Gastroesophageal sphincter (tissue), 4 donors: ENCODE data around the gene NPDC1. TPM values are rescaled to one million over a fixed set of nuclear protein-coding genes. Genes with fewer than 3 reads are reported as not detected.
A peak's percentile ranks its signal among the peaks of the same experiment; 100 is the strongest.

Experiments
- ATAC-seq: fragments of 150-250 bp; one replicate; pipeline ENCODE4 v1.9.1; 2016; ENCODE audit warnings: mild to moderate bottlenecking, moderate library complexity
- H3K27ac ChIP-seq, 4 donors: fragments of 200-600 bp; sonication (generic) in 3 of 4; 1 replicate in 3 of 4; 2 replicates in 1 of 4; pipeline ENCODE4 v1.5.1; 2016 to 2019
- H3K27me3 ChIP-seq: fragments of 200-600 bp; sonication (generic); one replicate; pipeline ENCODE4 v1.5.1; 2019
- H3K36me3 ChIP-seq, 2 donors: fragments of 200-600 bp; sonication (generic); one replicate each; pipeline ENCODE4 v1.5.1; 2019; ENCODE audit warnings: control low read depth in 1 of 2
- H3K4me1 ChIP-seq, 3 donors: fragments of 200-600 bp; sonication (generic); 1 replicate in 2 of 3; 2 replicates in 1 of 3; pipeline ENCODE4 v1.5.1; 2016 to 2019; ENCODE audit warnings: control low read depth in 2 of 3
- H3K4me3 ChIP-seq, 2 donors: fragments of 200-600 bp; sonication (generic); one replicate each; pipeline ENCODE4 v1.5.1; 2019; ENCODE audit warnings: mild to moderate bottlenecking in 1 of 2, moderate library complexity in 1 of 2
- H3K9me3 ChIP-seq, 3 donors: fragments of 200-600 bp; sonication (generic); one replicate each; pipeline ENCODE4 v1.5.1; 2017 to 2019; ENCODE audit warnings: control low read depth in 2 of 3
- EP300 ChIP-seq: sonication (generic); formaldehyde crosslinking; IDR thresholded peaks from one replicate; pipeline ENCODE4 v1.6.1; 2017; ENCODE audit warnings: antibody characterized with exemption, mild to moderate bottlenecking
- POLR2A ChIP-seq, 2 donors: fragments of 450-650 bp; IDR thresholded peaks; one replicate each; pipeline ENCODE4 v1.6.1; 2017; ENCODE audit warnings: antibody characterized with exemption in 2 of 2, mild to moderate bottlenecking in 2 of 2, moderate library complexity in 1 of 2
- POLR2AphosphoS5 ChIP-seq: sonication (generic); formaldehyde crosslinking; IDR thresholded peaks from one replicate; pipeline ENCODE4 v1.6.1; 2017; ENCODE audit warnings: antibody characterized with exemption
- WGBS, 2 donors: methylation state at CpG; one replicate each; pipeline ENCODE4 v1.1.5; 2018; ENCODE audit warnings: low coverage in 1 of 2; 5-methylcytosine and 5-hydroxymethylcytosine counted together
- total RNA-seq, 4 donors: library from RNA; depleted of rRNA; stranded (reverse); fragments of >200 nt; gene quantifications; one replicate each; pipeline ENCODE4 v1.1.0, GENCODE V29; 2016
- TF ChIP-seq, protein P1 (sequence below), 4 experiments: fragments of 200-600 bp in 2 of 4; fragments of 450-650 bp in 2 of 4; sonication (generic) in 1 of 4; IDR thresholded peaks; one replicate each; pipeline ENCODE4 v1.5.1; 2017 to 2019; ENCODE audit warnings: antibody characterized with exemption in 4 of 4, mild to moderate bottlenecking in 2 of 4, moderate library complexity in 2 of 4

The NPDC1 gene
- total RNA-seq, 4 donors from 2014 or later = 50.4 to 69.9 (median 59.5) TPM

DNA sequence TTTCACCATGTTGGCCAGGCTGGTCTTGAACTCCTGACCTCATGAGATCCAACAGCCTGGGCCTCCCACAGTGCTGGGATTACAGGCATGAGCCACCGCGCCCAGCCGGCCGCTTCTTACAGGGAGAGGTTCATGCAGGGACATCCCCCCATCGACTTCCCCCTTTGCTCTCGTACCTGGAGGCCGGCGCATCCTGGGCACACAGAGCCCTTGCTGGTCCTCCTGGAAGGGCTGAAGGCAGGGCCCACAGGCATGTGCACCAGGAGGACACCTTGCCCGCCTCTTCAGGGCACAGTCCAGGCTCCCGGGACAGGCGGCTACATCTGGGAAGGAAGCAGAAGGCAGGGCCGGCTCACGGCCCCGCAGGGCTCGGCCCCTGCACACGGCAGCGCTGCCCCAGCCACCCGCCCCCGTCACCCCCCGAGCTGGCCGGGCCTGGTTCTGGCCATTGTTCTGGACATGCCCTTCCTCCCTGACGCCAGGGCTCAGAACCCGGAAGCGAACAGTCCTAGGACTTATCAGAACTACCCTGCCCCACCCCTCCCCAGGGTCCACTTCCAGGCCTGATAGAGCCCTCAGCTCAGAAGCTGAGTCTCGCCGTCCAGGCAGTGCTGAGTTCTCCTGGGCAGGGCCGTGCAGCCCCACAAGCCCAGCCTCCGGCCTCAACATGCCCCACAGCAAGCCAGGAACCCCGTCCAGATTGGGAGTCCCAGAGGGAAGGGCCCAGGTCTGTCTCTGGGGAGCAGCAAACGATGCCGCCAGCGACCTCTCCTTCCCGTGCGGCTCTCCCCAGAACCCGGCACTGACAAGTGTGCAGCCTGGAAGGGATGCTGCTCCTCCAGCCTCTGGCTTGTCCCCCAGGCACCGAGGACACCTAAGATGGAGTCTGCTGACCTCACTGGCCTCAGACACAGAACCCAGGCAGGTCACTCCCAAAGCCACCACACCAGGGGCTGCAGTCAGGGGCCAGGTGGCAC is 2.9 kb downstream of the NPDC1 start:
- H3K9me3 ChIP-seq = no peaks in the 10 kb centered on the region
- H3K27me3 ChIP-seq = peaks cover 15% of the 10 kb centered on the region
- TF ChIP-seq POLR2A (IDR thresholded peaks at IDR 0.05) = no peak
- no peak for TF ChIP-seq POLR2AphosphoS5
- TF ChIP-seq, protein P1, sequence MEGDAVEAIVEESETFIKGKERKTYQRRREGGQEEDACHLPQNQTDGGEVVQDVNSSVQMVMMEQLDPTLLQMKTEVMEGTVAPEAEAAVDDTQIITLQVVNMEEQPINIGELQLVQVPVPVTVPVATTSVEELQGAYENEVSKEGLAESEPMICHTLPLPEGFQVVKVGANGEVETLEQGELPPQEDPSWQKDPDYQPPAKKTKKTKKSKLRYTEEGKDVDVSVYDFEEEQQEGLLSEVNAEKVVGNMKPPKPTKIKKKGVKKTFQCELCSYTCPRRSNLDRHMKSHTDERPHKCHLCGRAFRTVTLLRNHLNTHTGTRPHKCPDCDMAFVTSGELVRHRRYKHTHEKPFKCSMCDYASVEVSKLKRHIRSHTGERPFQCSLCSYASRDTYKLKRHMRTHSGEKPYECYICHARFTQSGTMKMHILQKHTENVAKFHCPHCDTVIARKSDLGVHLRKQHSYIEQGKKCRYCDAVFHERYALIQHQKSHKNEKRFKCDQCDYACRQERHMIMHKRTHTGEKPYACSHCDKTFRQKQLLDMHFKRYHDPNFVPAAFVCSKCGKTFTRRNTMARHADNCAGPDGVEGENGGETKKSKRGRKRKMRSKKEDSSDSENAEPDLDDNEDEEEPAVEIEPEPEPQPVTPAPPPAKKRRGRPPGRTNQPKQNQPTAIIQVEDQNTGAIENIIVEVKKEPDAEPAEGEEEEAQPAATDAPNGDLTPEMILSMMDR (IDR thresholded peaks at IDR 0.05) = no peak
- TF ChIP-seq EP300 = no peak
- no CpG with 5 or more reads among the region's 36 CpGs for WGBS, 2 donors
- H3K27ac ChIP-seq = peak overlapping the region in 3 of 4 donors; percentile 43 to 83 (median 75)
- peak; percentile 35 for ATAC-seq
- H3K4me1 ChIP-seq = peaks cover 0 to 41% (median 12%) of the 10 kb centered on the region in 3 donors
- peaks cover 0 to 48% of the 10 kb centered on the region in 2 donors for H3K36me3 ChIP-seq
- H3K4me3 ChIP-seq = peak overlapping the region in 1 of 2 donors; percentile 73

DNA sequence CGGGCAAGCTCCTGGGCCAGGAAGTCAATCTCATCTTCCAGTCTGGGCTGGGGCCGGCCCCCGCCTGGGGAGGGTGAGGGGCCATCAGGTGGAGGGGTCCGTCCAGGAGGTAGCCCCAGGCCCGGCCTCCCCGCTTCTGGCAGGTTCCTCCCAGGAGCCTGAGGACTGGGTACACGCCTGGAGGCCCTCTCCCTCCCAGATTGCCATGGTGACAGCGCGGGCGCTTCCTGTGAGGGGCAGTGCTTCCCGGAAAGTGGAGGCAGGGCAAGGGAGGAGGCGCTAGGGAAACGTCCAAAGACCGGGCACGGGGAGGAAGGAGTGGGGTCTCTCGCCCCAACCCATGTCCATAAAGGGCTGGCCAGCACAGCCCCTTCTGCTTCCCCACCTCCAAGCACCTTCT is 4.9 kb downstream of the NPDC1 start:
- 68% methylated on average over 5 of the region's 16 CpGs; no CpG with 5 or more reads in 1 of the 2 donors for WGBS, 2 donors
- Histone ChIP-seq H3K4me3 (peak overlapping the region in 1 of 2 donors; percentile 22), H3K27me3 (no peaks in the 10 kb centered on the region), H3K27ac (peak overlapping the region in 2 of 4 donors; percentile 5 to 50), H3K9me3 (no peaks in the 10 kb centered on the region), H3K36me3 (peaks cover 0 to 58% of the 10 kb centered on the region in 2 donors), H3K4me1 (peaks cover 0 to 33% (median 12%) of the 10 kb centered on the region in 3 donors)
- TF ChIP-seq, protein P1 (IDR thresholded peaks at IDR 0.05) = no peak
- TF ChIP-seq POLR2AphosphoS5 (no peak), POLR2A (IDR thresholded peaks at IDR 0.05) (no peak), EP300 (no peak)
- no peak for ATAC-seq

DNA sequence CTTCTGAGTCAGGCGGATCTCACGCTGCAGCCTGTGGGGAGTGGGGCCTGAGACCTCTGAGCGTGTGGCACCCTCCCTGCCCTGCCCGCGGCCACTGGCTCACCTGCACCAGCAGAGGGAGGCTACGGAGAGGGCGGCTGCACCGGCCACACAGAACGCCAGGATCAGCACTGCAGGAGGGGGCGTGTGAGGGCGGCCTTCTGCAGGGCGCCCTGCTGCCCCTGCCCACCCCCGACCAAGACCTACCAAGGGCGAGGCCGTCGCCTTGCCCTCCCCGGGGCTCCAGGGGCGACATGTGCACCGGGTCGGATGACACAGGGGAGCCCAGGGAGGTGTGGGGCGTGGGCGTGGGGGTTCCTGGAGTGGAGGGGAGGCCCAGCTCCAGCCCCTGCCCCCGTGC is 5.4 kb downstream of the NPDC1 start:
- peak overlapping the region in 2 of 4 donors; percentile 5 to 50 for H3K27ac ChIP-seq
- peaks cover 2% of the 10 kb centered on the region for H3K27me3 ChIP-seq
- no peaks in the 10 kb centered on the region for H3K9me3 ChIP-seq
- H3K4me1 ChIP-seq = peaks cover 0 to 33% (median 13%) of the 10 kb centered on the region in 3 donors
- TF ChIP-seq, protein P1 (IDR thresholded peaks at IDR 0.05) = no peak
- TF ChIP-seq EP300 (no peak), POLR2A (IDR thresholded peaks at IDR 0.05) (no peak), POLR2AphosphoS5 (no peak)
- H3K4me3 ChIP-seq = peak overlapping the region in 1 of 2 donors; percentile 22
- WGBS, 2 donors = no CpG with 5 or more reads among the region's 23 CpGs
- H3K36me3 ChIP-seq = peaks cover 0 to 58% of the 10 kb centered on the region in 2 donors
- no peak for ATAC-seq

DNA sequence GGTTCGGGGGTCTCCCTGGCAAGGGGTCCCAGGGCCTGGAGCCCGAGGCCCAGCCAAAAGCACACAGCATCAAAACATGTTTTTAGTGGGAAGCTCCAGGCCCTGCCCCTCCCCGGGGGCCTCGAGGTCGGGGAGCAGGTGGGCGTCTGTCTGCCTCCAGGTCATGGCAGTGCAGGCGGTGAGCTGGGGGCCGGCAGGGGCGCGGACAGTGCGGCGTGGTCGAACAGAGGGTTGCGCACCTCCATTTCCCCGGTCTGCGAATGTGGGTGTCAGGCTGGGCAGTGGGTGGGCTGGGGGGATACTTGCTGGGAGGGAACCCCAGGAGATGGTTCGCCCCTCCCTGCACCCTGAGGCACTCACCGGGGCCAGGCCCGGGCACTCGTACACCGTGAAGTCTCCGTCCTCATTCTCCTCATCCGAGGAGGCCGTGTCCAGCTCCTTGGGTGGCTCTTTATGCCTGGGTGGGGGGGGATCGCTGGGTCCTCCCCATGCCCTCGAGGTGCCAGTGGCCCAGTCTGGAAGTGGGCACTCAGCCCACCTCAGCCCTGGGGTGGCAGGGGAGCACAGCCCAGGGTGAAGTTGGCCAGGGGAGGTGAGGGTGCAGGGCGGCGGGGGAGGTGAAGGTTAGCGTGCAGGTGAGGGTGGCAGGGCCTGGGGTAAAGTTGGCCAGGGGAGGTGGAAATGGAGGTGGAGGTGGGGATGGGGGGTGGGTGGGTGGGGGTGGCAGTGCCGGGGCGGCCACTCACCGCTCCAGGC is 6.2 kb downstream of the NPDC1 start:
- no CpG with 5 or more reads among the region's 32 CpGs for WGBS, 2 donors
- peaks cover 0 to 34% (median 16%) of the 10 kb centered on the region in 3 donors for H3K4me1 ChIP-seq
- peaks cover 10% of the 10 kb centered on the region for H3K27me3 ChIP-seq
- no peak for ATAC-seq
- no peak overlapping the region for H3K4me3 ChIP-seq
- no peak overlapping the region for H3K27ac ChIP-seq
- peaks cover 0 to 58% of the 10 kb centered on the region in 2 donors for H3K36me3 ChIP-seq
- H3K9me3 ChIP-seq = no peaks in the 10 kb centered on the region
- TF ChIP-seq POLR2AphosphoS5 (no peak), EP300 (no peak), POLR2A (IDR thresholded peaks at IDR 0.05) (no peak)
- TF ChIP-seq, protein P1 (IDR thresholded peaks at IDR 0.05) = no peak
